SK-N-SH (cell line): ENCODE measurements around the gene ZNF32. TPM values are rescaled to one million over a fixed set of nuclear protein-coding genes. Genes with fewer than 3 reads are reported as not detected.

ENCODE experiments used
- CTCF ChIA-PET: fragments of 300-600, 350-600 bp; formaldehyde crosslinking; extraction: SDS; loops from one replicate; lab custom pipeline; 2021; lab: Yijun Ruan, JAX
- POLR2A ChIA-PET: fragments of 350-600 bp; sonication (Branson Sonifier 250); formaldehyde crosslinking; extraction: SDS; loops from one replicate; lab custom pipeline; 2020; ENCODE audit warnings: antibody characterized with exemption, inconsistent platforms; lab: Yijun Ruan, JAX
- DNase-seq: peaks from one replicate; pipeline ENCODE4 v3.0.0; 2012
- H2AFZ ChIP-seq: fragments of 200-600 bp; sonication (generic); 2 replicates; pipeline ENCODE4 v1.8.1; 2016; ENCODE audit warnings: antibody characterized with exemption, mild to moderate bottlenecking, low read depth
- H3F3A ChIP-seq: fragments of 200-600 bp; sonication (generic); replicated peaks from 2 replicates; pipeline ENCODE3; 2016; ENCODE audit warnings: antibody characterized with exemption, mild to moderate bottlenecking; ENCODE audit not compliant: insufficient read depth
- H3K27ac ChIP-seq, 2 experiments: fragments of 200-500 bp in 1 of 2; fragments of 200-600 bp in 1 of 2; sonication (Bioruptor generic) in 1 of 2; sonication (generic), shearing (Covaris generic) in 1 of 2; 2 replicates each; pipeline versions ENCODE4 v1.5.1 to v1.6.1; 2014 to 2016; ENCODE audit warnings: low read depth in 2 of 2, inconsistent platforms in 1 of 2, low read length in 1 of 2, mild to moderate bottlenecking in 1 of 2, mixed read lengths in 1 of 2
- H3K27me3 ChIP-seq: fragments of 200-600 bp; sonication (generic), shearing (Covaris generic); 2 replicates; pipeline ENCODE4 v1.6.1; 2016; ENCODE audit warnings: mixed run types; ENCODE audit not compliant: insufficient read depth
- H3K36me3 ChIP-seq, 2 experiments: fragments of 200-500 bp in 1 of 2; fragments of 200-600 bp in 1 of 2; sonication (Bioruptor generic) in 1 of 2; sonication (generic) in 1 of 2; replicated peaks in 1 of 2; 2 replicates each; pipeline versions ENCODE3 to v1.5.1; 2014 to 2016; ENCODE audit warnings: low read length in 1 of 2, mild to moderate bottlenecking in 1 of 2; ENCODE audit not compliant: insufficient read depth in 2 of 2, control insufficient read depth in 1 of 2
- H3K4me1 ChIP-seq, 2 experiments: fragments of 200-500 bp in 1 of 2; fragments of 200-600 bp in 1 of 2; sonication (Bioruptor generic) in 1 of 2; sonication (generic), shearing (Covaris generic) in 1 of 2; 2 replicates each; pipeline versions ENCODE4 v1.5.1 to v1.6.1; 2014 to 2016; ENCODE audit warnings: low read depth in 1 of 2, low read length in 1 of 2, mixed run types in 1 of 2; ENCODE audit not compliant: insufficient read depth in 2 of 2, control insufficient read depth in 1 of 2
- H3K4me2 ChIP-seq: fragments of 200-600 bp; sonication (generic), shearing (Covaris generic); 2 replicates; pipeline ENCODE4 v1.6.1; 2017; ENCODE audit warnings: mixed run types
- H3K4me3 ChIP-seq, 2 experiments: fragments of 200-500 bp in 1 of 2; fragments of 200-600 bp in 1 of 2; sonication (Bioruptor generic) in 1 of 2; sonication (generic), shearing (Covaris generic) in 1 of 2; 2 replicates each; pipeline versions ENCODE4 v1.5.1 to v1.8.1; 2014 to 2016; ENCODE audit warnings: low read depth in 2 of 2, inconsistent platforms in 1 of 2, low read length in 1 of 2, mild to moderate bottlenecking in 1 of 2, mixed read lengths in 1 of 2, moderate library complexity in 1 of 2
- H3K79me2 ChIP-seq: fragments of 200-600 bp; sonication (generic); 2 replicates; pipeline ENCODE4 v1.8.1; 2017; ENCODE audit warnings: mild to moderate bottlenecking; ENCODE audit not compliant: insufficient read depth
- H3K9ac ChIP-seq: fragments of 200-600 bp; sonication (generic); 2 replicates; pipeline ENCODE4 v1.6.1; 2017; ENCODE audit warnings: mixed run types
- H3K9me2 ChIP-seq: fragments of 200-600 bp; sonication (generic); 2 replicates; pipeline ENCODE4 v1.6.1; 2017; ENCODE audit warnings: mixed run types
- H3K9me3 ChIP-seq: fragments of 200-600 bp; sonication (generic); 2 replicates; pipeline ENCODE4 v1.6.1; 2017; ENCODE audit warnings: mixed run types, mild to moderate bottlenecking, moderate library complexity
- H4K20me1 ChIP-seq: fragments of 200-600 bp; sonication (generic); 2 replicates; pipeline ENCODE4 v1.6.1; 2017; ENCODE audit warnings: mild to moderate bottlenecking, mixed run types; ENCODE audit not compliant: insufficient read depth
- CTCF ChIP-seq: fragments of 200-600 bp; sonication (generic); IDR thresholded peaks from 2 replicates; pipeline ENCODE4 v1.6.1; 2017; ENCODE audit warnings: antibody characterized with exemption, mild to moderate bottlenecking, moderate library complexity
- FOXJ3 ChIP-seq: sonication (generic); formaldehyde crosslinking; IDR thresholded peaks from 2 replicates; pipeline ENCODE4 v1.5.1; 2020; ENCODE audit warnings: mild to moderate bottlenecking, missing genetic modification reagents
- MAX ChIP-seq: IDR thresholded peaks from 2 replicates; pipeline ENCODE4 v1.4.0; 2012; ENCODE audit warnings: low read depth
- RCOR1 ChIP-seq: fragments of 150-350 bp; IDR thresholded peaks from 2 replicates; pipeline ENCODE4 v1.6.1; 2017; ENCODE audit warnings: antibody characterized with exemption, low read length
- RFX5 ChIP-seq: IDR thresholded peaks from 2 replicates; pipeline ENCODE4 v1.6.1; 2012; ENCODE audit warnings: mild to moderate bottlenecking, improper control_type of control experiment, low read length
- SIN3A ChIP-seq: IDR thresholded peaks from 2 replicates; pipeline ENCODE4 v1.6.1; 2012; ENCODE audit warnings: low read depth, mild to moderate bottlenecking, low read length, moderate library complexity, borderline replicate concordance
- TAF1 ChIP-seq: IDR thresholded peaks from 2 replicates; pipeline ENCODE4 v1.6.1; 2012; ENCODE audit warnings: low read depth, mild to moderate bottlenecking, low read length, moderate library complexity, borderline replicate concordance
- USF2 ChIP-seq: fragments of 150-350 bp; IDR thresholded peaks from 2 replicates; pipeline ENCODE4 v1.6.1; 2017; ENCODE audit warnings: antibody characterized with exemption, low read length, low read depth, borderline replicate concordance
- WGBS: methylation state at CpG from one replicate; pipeline ENCODE4 v1.1.6; 2017; ENCODE audit warnings: low lambda C conversion rate; 5-methylcytosine and 5-hydroxymethylcytosine counted together
- polyA plus RNA-seq, 3 experiments: library from polyadenylated mRNA; depleted of rRNA; stranded (reverse); fragments of >200 nt; gene quantifications; 2 replicates each; pipeline ENCODE4 v1.2.3, GENCODE V29; 2012

The ZNF32 gene
- polyA plus RNA-seq, 1 of the 3 experiments (the other 2 are of a cell fraction): 27.2 TPM

- POLR2A ChIA-PET: no interaction called here
- Histone ChIP-seq H3K4me3 (no peak overlapping the region), H3K4me1 (no peaks in the 10 kb centered on the region; a peak in 1 of 4 replicates), H3K36me3 (no peaks in the 10 kb centered on the region), H3F3A (no peaks in the 10 kb centered on the region), H3K79me2 (no peaks in the 10 kb centered on the region), H3K27me3 (no peaks in the 10 kb centered on the region), H3K9me2 (no peaks in the 10 kb centered on the region), H3K4me2 (no peak overlapping the region), H2AFZ (no peak overlapping the region), H4K20me1 (no peaks in the 10 kb centered on the region), H3K9me3 (no peaks in the 10 kb centered on the region), H3K9ac (no peak overlapping the region), H3K27ac (no peak overlapping the region)
- TF ChIP-seq TAF1 (no peak), MAX (no peak), FOXJ3 (CRISPR knock-in tag) (no peak), RCOR1 (no peak), RFX5 (no peak), SIN3A (no peak)
- CTCF ChIA-PET: interaction anchor here (3.4 kb wide), 1 partner anchor 8 kb away, joined by 16 read pairs; no protein-coding TSS in a partner anchor
- DNase-seq: no peak
- 42% methylated on average over 9 of the region's 9 CpGs for WGBS
Observed at GRCh38 chr10:43698156-43698555, 49.5 kb upstream of the ZNF32 start.

GRCh38 chr10:43696909-43697483 lies 48.3 kb upstream of the ZNF32 start:
- no peaks in the 10 kb centered on the region for H4K20me1 ChIP-seq
- TF ChIP-seq USF2 (no peak), CTCF (no peak), RFX5 (no peak)
- 64% methylated on average over 6 of the region's 11 CpGs for WGBS
- DNase-seq: no peak
- ChIA-PET POLR2A (no interaction called here), CTCF (interaction anchor here (1.2 kb wide), 1 partner anchor 614 kb away, joined by 4 read pairs; no protein-coding TSS in a partner anchor)
- H3K9me3 ChIP-seq: no peaks in the 10 kb centered on the region
- H3K27me3 ChIP-seq: no peaks in the 10 kb centered on the region
- H3F3A ChIP-seq: no peaks in the 10 kb centered on the region
- H3K79me2 ChIP-seq: no peaks in the 10 kb centered on the region
- no peak overlapping the region for H3K4me2 ChIP-seq
- H3K27ac ChIP-seq: no peak overlapping the region
- no peak overlapping the region for H3K4me3 ChIP-seq
- no peaks in the 10 kb centered on the region for H3K36me3 ChIP-seq
- H3K4me1 ChIP-seq: no peaks in the 10 kb centered on the region; a peak in 1 of 4 replicates
- H3K9me2 ChIP-seq: no peaks in the 10 kb centered on the region
- no peak overlapping the region for H3K9ac ChIP-seq
- H2AFZ ChIP-seq: no peak overlapping the region
